Prostate gland (tissue), 2 donors: Measurements from ENCODE around the gene USP43. TPM values are rescaled to one million over a fixed set of nuclear protein-coding genes. Genes with fewer than 3 reads are reported as not detected.
A peak's percentile ranks its signal among the peaks of the same experiment; 100 is the strongest.

Experiments
- DNase-seq: peaks from one replicate; pipeline ENCODE4 v3.0.0-alpha.2; 2019; ENCODE audit warnings: low spot score
- H3K27ac ChIP-seq, 2 donors: fragments of 200-600 bp; sonication (generic); 2 replicates each; pipeline ENCODE4 v1.5.1; 2017 to 2019
- H3K27me3 ChIP-seq: fragments of 200-600 bp; sonication (generic); replicated peaks from 2 replicates; pipeline ENCODE4 v1.5.1; 2019; ENCODE audit not compliant: insufficient read depth
- H3K36me3 ChIP-seq, 2 donors: fragments of 200-600 bp; sonication (generic); 1 replicate in 1 of 2; 2 replicates in 1 of 2; pipeline versions ENCODE4 v1.5.1 to v1.8.1; 2017 to 2019
- H3K4me1 ChIP-seq: fragments of 200-600 bp; sonication (generic); replicated peaks from 2 replicates; pipeline ENCODE4 v1.5.1; 2019
- H3K4me3 ChIP-seq, 2 donors: fragments of 200-600 bp; sonication (generic); 2 replicates each; pipeline ENCODE4 v1.5.1; 2017 to 2019
- H3K9me3 ChIP-seq: fragments of 200-600 bp; sonication (generic); 2 replicates; pipeline ENCODE4 v1.5.1; 2017
- CTCF ChIP-seq, 4 experiments: fragments of 200-600 bp in 2 of 4; fragments of 450-650 bp in 2 of 4; sonication (generic) in 2 of 4; IDR thresholded peaks; 1 replicate in 3 of 4; 2 replicates in 1 of 4; pipeline ENCODE4 v1.5.1; 2016 to 2019; ENCODE audit warnings: antibody characterized with exemption in 4 of 4, mild to moderate bottlenecking in 2 of 4, moderate library complexity in 2 of 4
- POLR2A ChIP-seq: fragments of 450-650 bp; IDR thresholded peaks from one replicate; pipeline ENCODE4 v1.6.1; 2016; ENCODE audit warnings: antibody characterized with exemption, mild to moderate bottlenecking
- POLR2AphosphoS5 ChIP-seq: sonication (generic); formaldehyde crosslinking; IDR thresholded peaks from one replicate; pipeline ENCODE4 v1.6.1; 2017; ENCODE audit warnings: antibody characterized with exemption
- WGBS: methylation state at CpG from one replicate; pipeline ENCODE4 v1.1.5; 2018; 5-methylcytosine and 5-hydroxymethylcytosine counted together
- intact Hi-C: fragments of 100-400 bp; cut with DNase I; formaldehyde crosslinking; loops from one replicate; pipeline ENCODE4 v1.14.2; 2022
- total RNA-seq, 2 donors: library from RNA; depleted of rRNA; stranded (reverse); fragments of >200 nt; gene quantifications; one replicate each; pipeline ENCODE4 v1.1.0, GENCODE V29; 2016

The USP43 gene
- total RNA-seq, 2 donors from 2014 or later, result 28.2 to 33.2 TPM

DNA sequence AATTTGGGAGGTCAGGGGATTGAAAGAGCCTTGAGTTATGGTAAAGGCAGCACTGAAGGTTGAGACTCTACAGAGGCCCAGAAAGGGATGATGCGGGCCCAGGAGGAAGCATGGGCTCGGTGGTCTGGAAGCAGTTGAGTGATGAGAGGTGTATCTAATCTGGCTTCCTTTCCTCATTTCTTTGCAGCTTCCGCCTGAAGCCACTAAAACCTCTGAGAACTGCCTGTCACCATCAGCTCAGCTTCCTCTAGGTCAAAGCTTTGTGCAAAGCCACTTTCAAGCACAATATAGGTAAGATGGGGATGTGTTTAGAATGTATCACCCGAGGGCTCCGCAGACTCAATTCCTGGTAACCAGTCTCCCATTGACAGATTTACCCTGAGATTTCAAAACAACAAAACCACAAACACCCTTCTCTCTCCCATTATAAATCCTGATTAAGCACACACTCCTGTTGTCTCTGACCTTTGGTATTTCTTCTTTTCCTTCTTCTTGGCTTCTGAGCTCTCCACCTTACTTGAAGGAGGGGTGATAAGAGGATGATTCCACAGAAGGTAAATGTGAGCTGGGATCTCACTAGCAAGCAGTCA is 21.2 kb downstream of the USP43 start:
- TF ChIP-seq POLR2AphosphoS5 (no peak), POLR2A (no peak), CTCF (IDR thresholded peaks at IDR 0.05) (no peak)
- Histone ChIP-seq H3K36me3 (no peaks in the 10 kb centered on the region), H3K4me3 (no peak overlapping the region), H3K27me3 (no peaks in the 10 kb centered on the region), H3K4me1 (no peaks in the 10 kb centered on the region), H3K27ac (no peak overlapping the region), H3K9me3 (no peaks in the 10 kb centered on the region)
- 90% methylated on average over 5 of the region's 5 CpGs for WGBS
- DNase-seq, result no peak
- intact Hi-C loops, result no loop called here

- H3K9me3 ChIP-seq, result no peaks in the 10 kb centered on the region
- no peak overlapping the region for H3K4me3 ChIP-seq
- TF ChIP-seq CTCF (IDR thresholded peaks at IDR 0.05) (no peak), POLR2AphosphoS5 (no peak), POLR2A (no peak)
- intact Hi-C loops, result no loop called here
- 73% methylated on average over 6 of the region's 6 CpGs for WGBS
- DNase-seq, result no peak
- no peaks in the 10 kb centered on the region for H3K36me3 ChIP-seq
- no peak overlapping the region for H3K27ac ChIP-seq
- H3K27me3 ChIP-seq, result no peaks in the 10 kb centered on the region
- no peaks in the 10 kb centered on the region for H3K4me1 ChIP-seq
Observed at GRCh38 chr17:9668517-9668916, 23.2 kb downstream of the USP43 start.

GRCh38 chr17:9669551-9670008 is 24.3 kb downstream of the USP43 start:
- no peaks in the 10 kb centered on the region for H3K4me1 ChIP-seq
- H3K36me3 ChIP-seq, result no peaks in the 10 kb centered on the region
- WGBS, result 43% methylated on average over 6 of the region's 6 CpGs
- no peaks in the 10 kb centered on the region for H3K9me3 ChIP-seq
- TF ChIP-seq CTCF (IDR thresholded peaks at IDR 0.05) (no peak), POLR2AphosphoS5 (peak; percentile 51), POLR2A (no peak)
- intact Hi-C loops, result no loop called here
- no peak overlapping the region for H3K4me3 ChIP-seq
- H3K27ac ChIP-seq, result peak overlapping the region; percentile 31 to 58
- H3K27me3 ChIP-seq, result no peaks in the 10 kb centered on the region
- DNase-seq, result peak; percentile 57

DNA sequence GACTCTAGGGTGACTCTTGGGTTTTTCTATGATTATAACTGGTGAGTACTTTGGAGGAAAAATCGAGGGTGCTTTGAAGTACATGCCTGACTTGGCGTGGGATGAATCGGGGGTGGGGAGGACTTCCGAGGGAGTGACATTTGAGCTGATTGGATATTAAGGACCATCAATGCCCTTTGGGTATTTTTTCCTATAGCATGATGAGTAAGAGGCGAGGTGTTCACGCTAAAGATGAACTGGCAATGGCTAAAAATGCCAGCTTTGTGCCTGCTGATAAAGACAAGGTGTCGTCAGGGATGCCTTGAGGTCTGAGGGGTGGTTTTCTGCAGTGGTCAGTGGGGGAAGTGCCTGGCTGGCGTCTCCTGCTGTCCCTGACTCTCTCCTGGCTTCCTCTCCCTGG is 25.3 kb downstream of the USP43 start:
- no peaks in the 10 kb centered on the region for H3K9me3 ChIP-seq
- WGBS, result 73% methylated on average over 8 of the region's 8 CpGs
- no peak for DNase-seq
- H3K4me3 ChIP-seq, result no peak overlapping the region
- TF ChIP-seq CTCF (IDR thresholded peaks at IDR 0.05) (no peak), POLR2AphosphoS5 (no peak), POLR2A (no peak)
- no peaks in the 10 kb centered on the region for H3K36me3 ChIP-seq
- peak overlapping the region in 1 of 2 donors; percentile 58 for H3K27ac ChIP-seq
- intact Hi-C loops, result no loop called here
- H3K27me3 ChIP-seq, result no peaks in the 10 kb centered on the region
- peaks cover 8% of the 10 kb centered on the region for H3K4me1 ChIP-seq

- TF ChIP-seq POLR2A (no peak), POLR2AphosphoS5 (no peak), CTCF (IDR thresholded peaks at IDR 0.05) (no peak)
- no peak for DNase-seq
- Histone ChIP-seq H3K36me3 (no peaks in the 10 kb centered on the region), H3K4me1 (peaks cover 8% of the 10 kb centered on the region), H3K4me3 (no peak overlapping the region), H3K27ac (peak overlapping the region in 1 of 2 donors; percentile 58), H3K9me3 (no peaks in the 10 kb centered on the region), H3K27me3 (no peaks in the 10 kb centered on the region)
- 37% methylated on average over 4 of the region's 4 CpGs for WGBS
- intact Hi-C loops, result no loop called here
Observed at GRCh38 chr17:9671559-9671958, 26.2 kb downstream of the USP43 start.
